WTC11 (cell line): ENCODE measurements around the gene KRTAP4-9.

Source experiments
- CTCF ChIP-seq: fragments of 200-600 bp; IDR thresholded peaks from 2 replicates; pipeline ENCODE4 v1.8.0; 2022; ENCODE audit warnings: antibody characterized with exemption
- E2F5 ChIP-seq: sonication (generic); formaldehyde crosslinking; IDR thresholded peaks from 2 replicates; pipeline ENCODE4 v1.8.1; 2022; ENCODE audit warnings: mild to moderate bottlenecking, moderate library complexity, missing genetic modification reagents
- KAT7 ChIP-seq: sonication (generic); formaldehyde crosslinking; IDR thresholded peaks from 2 replicates; pipeline ENCODE4 v1.8.1; 2023; ENCODE audit warnings: missing genetic modification reagents, mild to moderate bottlenecking, borderline replicate concordance
- MYBL2 ChIP-seq: sonication (generic); formaldehyde crosslinking; IDR thresholded peaks from 2 replicates; pipeline ENCODE4 v1.8.1; 2023; ENCODE audit warnings: mild to moderate bottlenecking, moderate library complexity, missing genetic modification reagents
- NFE2L1 ChIP-seq: sonication (generic); formaldehyde crosslinking; IDR thresholded peaks from 2 replicates; pipeline ENCODE4 v1.8.1; 2023; ENCODE audit warnings: missing genetic modification reagents
- NFYB ChIP-seq: sonication (generic); formaldehyde crosslinking; conservative IDR thresholded peaks from 2 replicates; pipeline ENCODE4 v1.8.0; 2022; ENCODE audit warnings: low read depth, missing genetic modification reagents
- SP1 ChIP-seq: sonication (generic); formaldehyde crosslinking; conservative IDR thresholded peaks from 2 replicates; pipeline ENCODE4 v1.8.1; 2022; ENCODE audit warnings: missing genetic modification reagents
- USF2 ChIP-seq: sonication (generic); formaldehyde crosslinking; IDR thresholded peaks from 2 replicates; pipeline ENCODE4 v1.8.1; 2023; ENCODE audit warnings: mild to moderate bottlenecking, missing genetic modification reagents, moderate library complexity
- ZNF232 ChIP-seq: sonication (generic); formaldehyde crosslinking; IDR thresholded peaks from 2 replicates; pipeline ENCODE4 v1.8.0; 2022; ENCODE audit warnings: mild to moderate bottlenecking, missing genetic modification reagents
- TF ChIP-seq, protein P1 (sequence below): sonication (generic); formaldehyde crosslinking; IDR thresholded peaks from 2 replicates; pipeline ENCODE4 v1.8.1; 2022; ENCODE audit warnings: low read depth, mild to moderate bottlenecking, moderate library complexity, missing genetic modification reagents, borderline replicate concordance
- TF ChIP-seq, protein P2 (sequence below): sonication (generic); formaldehyde crosslinking; conservative IDR thresholded peaks from 2 replicates; pipeline ENCODE4 v1.8.1; 2023; ENCODE audit warnings: mild to moderate bottlenecking, low read depth, missing genetic modification reagents, moderate library complexity

GRCh38 chr17:41101586-41102259, 3.5 kb upstream of the KRTAP4-9 start, which contains the start of gene KRTAP4-16:
- TF ChIP-seq CTCF (no peak), ZNF232 (no peak), KAT7 (no peak), USF2 (CRISPR knock-in tag) (no peak), MYBL2 (CRISPR knock-in tag) (no peak), NFYB (CRISPR knock-in tag) (no peak), NFE2L1 (no peak), SP1 (CRISPR knock-in tag) (no peak), E2F5 (CRISPR knock-in tag) (no peak)
- TF ChIP-seq, protein P1, sequence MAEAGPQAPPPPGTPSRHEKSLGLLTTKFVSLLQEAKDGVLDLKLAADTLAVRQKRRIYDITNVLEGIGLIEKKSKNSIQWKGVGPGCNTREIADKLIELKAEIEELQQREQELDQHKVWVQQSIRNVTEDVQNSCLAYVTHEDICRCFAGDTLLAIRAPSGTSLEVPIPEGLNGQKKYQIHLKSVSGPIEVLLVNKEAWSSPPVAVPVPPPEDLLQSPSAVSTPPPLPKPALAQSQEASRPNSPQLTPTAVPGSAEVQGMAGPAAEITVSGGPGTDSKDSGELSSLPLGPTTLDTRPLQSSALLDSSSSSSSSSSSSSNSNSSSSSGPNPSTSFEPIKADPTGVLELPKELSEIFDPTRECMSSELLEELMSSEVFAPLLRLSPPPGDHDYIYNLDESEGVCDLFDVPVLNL = no peak
- TF ChIP-seq, protein P2, sequence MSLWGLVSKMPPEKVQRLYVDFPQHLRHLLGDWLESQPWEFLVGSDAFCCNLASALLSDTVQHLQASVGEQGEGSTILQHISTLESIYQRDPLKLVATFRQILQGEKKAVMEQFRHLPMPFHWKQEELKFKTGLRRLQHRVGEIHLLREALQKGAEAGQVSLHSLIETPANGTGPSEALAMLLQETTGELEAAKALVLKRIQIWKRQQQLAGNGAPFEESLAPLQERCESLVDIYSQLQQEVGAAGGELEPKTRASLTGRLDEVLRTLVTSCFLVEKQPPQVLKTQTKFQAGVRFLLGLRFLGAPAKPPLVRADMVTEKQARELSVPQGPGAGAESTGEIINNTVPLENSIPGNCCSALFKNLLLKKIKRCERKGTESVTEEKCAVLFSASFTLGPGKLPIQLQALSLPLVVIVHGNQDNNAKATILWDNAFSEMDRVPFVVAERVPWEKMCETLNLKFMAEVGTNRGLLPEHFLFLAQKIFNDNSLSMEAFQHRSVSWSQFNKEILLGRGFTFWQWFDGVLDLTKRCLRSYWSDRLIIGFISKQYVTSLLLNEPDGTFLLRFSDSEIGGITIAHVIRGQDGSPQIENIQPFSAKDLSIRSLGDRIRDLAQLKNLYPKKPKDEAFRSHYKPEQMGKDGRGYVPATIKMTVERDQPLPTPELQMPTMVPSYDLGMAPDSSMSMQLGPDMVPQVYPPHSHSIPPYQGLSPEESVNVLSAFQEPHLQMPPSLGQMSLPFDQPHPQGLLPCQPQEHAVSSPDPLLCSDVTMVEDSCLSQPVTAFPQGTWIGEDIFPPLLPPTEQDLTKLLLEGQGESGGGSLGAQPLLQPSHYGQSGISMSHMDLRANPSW (CRISPR knock-in tag) = no peak
